GM18858 (cell line): ENCODE measurements around the gene ATOH7.
"Not testable (repeated sequence)": the region's sequence is repeated elsewhere in the genome, so short reads cannot be mapped to it uniquely, and the experiment has no call there.

ENCODE experiments used
- ATAC-seq: cut with Tn5 transposase; IDR thresholded peaks from one replicate; pipeline ENCODE4 v1.9.1; 2021; ENCODE audit not compliant: unreplicated experiment

The ATOH7 gene

GRCh38 chr10:68231817-68232251 lies at the start of gene ATOH7:
ATOH7 (minus strand) TSS chr10:68232113; CDS start chr10:68231677, 436 bp downstream.
- no peak for ATAC-seq

- ATAC-seq = no peak
Observed at GRCh38 chr10:68280758-68281157, 48.8 kb upstream of the ATOH7 start.

GRCh38 chr10:68278906-68279753 lies 47.2 kb upstream of the ATOH7 start:
- not testable (repeated sequence) for ATAC-seq

GRCh38 chr10:68277814-68278213 lies 45.9 kb upstream of the ATOH7 start:
- not testable (repeated sequence) for ATAC-seq

- no peak for ATAC-seq
Observed at GRCh38 chr10:68276224-68276623, 44.3 kb upstream of the ATOH7 start.

- ATAC-seq = no peak
Observed at GRCh38 chr10:68275600-68276126, 43.8 kb upstream of the ATOH7 start.

GRCh38 chr10:68272833-68273232 lies 40.9 kb upstream of the ATOH7 start:
- ATAC-seq = no peak

GRCh38 chr10:68271196-68271882 lies 39.4 kb upstream of the ATOH7 start:
- no peak for ATAC-seq

- ATAC-seq = no peak
Observed at GRCh38 chr10:68269562-68270290, 37.8 kb upstream of the ATOH7 start.

GRCh38 chr10:68261132-68261856 lies 29.4 kb upstream of the ATOH7 start:
- no peak for ATAC-seq

GRCh38 chr10:68253346-68253745 lies 21.4 kb upstream of the ATOH7 start:
- no peak for ATAC-seq

GRCh38 chr10:68251625-68252495 lies 19.9 kb upstream of the ATOH7 start:
- no peak for ATAC-seq

- no peak for ATAC-seq
Observed at GRCh38 chr10:68251151-68251550, 19.2 kb upstream of the ATOH7 start.

- ATAC-seq = no peak
Observed at GRCh38 chr10:68249297-68249696, 17.4 kb upstream of the ATOH7 start.

- ATAC-seq = no peak
Observed at GRCh38 chr10:68247931-68248330, 16.0 kb upstream of the ATOH7 start.

GRCh38 chr10:68246397-68246796 lies 14.5 kb upstream of the ATOH7 start:
- ATAC-seq = not testable (repeated sequence)

- ATAC-seq = no peak
Observed at GRCh38 chr10:68242051-68242450, 10.1 kb upstream of the ATOH7 start.

- no peak for ATAC-seq
Observed at GRCh38 chr10:68239596-68240150, 7.8 kb upstream of the ATOH7 start.

- ATAC-seq = no peak
Observed at GRCh38 chr10:68239069-68239468, 7.2 kb upstream of the ATOH7 start.
